GM21529 (cell line): Measurements from ENCODE around the gene LDLR.
"Not testable (repeated sequence)": the region's sequence is repeated elsewhere in the genome, so short reads cannot be mapped to it uniquely, and the experiment has no call there.

Source experiments
- ATAC-seq: cut with Tn5 transposase; IDR thresholded peaks from one replicate; pipeline ENCODE4 v1.9.1; 2021; ENCODE audit not compliant: unreplicated experiment

LDLR gene

DNA sequence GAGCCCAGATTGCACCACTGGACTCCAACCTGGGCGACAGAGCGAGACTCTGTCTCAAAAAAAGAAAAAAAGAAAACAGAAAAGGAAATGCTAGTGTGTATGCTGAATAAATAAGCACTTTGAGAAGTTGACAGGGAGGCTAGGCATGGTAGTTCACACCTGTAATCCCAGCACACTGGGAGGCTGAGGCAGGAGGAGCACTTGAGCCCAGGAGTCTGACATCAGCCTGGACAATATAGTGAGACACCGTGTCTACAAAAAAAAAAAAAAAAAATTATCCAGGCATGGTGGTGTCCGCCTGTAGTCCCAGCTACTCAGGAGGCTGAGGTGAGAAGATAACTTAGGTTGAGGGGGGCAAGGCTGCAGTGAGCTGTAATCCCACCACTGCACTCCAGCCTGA lies 19.1 kb upstream of the LDLR start:
- no peak for ATAC-seq

DNA sequence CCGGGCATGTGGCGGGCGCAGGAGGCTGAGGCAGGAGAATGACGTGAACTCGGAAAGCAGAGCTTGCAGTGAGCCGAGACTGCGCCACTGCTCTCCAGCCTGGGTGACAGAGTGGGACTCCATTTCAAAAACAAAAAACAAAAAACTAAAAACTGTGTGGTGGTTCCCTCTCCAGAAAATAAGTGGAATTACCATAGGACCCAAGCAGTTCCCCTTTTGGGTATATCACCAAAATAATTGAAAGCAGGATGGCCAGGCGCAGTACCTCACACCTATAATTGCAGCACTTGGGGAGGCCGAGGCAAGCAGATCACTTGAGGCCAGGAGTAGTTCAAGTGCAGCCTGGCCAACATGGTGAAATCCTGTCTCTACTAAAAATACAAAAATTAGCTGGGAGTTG lies 15.7 kb upstream of the LDLR start:
- ATAC-seq = no peak

GRCh38 chr19:11076792-11077191 lies 12.5 kb upstream of the LDLR start:
- not testable (repeated sequence) for ATAC-seq

DNA sequence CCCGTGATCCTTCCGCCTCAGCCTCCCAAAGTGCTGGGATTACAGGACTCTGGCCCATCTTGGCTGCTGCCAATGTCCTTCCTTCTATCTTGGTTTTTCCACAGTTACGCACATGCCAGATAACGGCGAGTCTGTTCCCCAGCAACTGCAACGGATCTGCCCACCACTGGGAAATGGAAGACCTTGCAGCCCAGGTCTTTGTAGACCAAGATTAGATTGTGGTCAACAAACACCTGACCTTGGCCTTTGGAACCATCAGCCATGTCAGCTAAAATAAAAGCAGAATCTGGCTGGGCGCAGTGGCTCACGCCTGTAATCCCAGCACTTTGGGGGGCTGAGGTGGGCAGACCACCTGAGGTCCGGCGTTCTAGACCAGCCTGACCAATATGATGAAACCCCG lies 10.4 kb upstream of the LDLR start:
- ATAC-seq = no peak

GRCh38 chr19:11079999-11080398 lies 9.3 kb upstream of the LDLR start:
- no peak for ATAC-seq

DNA sequence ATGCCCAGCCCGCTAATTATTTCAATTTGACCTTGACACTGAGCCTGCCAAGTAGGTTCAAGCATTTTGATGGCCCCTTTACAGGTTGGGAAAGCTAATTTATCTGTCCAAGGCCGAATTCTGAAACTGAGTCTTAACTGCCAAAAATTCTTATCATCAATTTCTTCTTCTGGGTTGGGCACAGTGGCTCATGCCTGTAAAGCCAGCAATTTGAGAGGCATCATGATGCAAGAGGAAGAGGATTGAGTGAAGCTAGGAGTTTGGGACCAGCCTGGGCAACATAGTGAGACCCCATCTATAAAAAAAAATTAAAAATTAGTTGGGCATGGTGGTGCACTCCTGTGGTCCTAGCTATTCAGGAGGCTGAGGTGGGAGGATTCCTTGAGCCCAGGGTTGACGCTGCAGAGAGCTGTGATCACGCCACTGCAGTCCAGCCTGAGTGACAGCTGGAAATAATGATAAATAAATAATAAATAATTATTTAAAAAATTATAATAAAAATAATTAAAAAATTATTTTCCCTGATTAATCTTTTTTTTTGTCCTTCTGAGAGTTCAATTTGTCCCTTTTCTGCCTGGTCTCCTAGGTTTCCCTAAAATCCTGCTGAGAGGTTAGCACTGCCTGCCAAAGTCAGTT lies 1.3 kb upstream of the LDLR start:
- ATAC-seq = no peak

GRCh38 chr19:11088506-11089253 lies 583 bp upstream of the LDLR start:
- ATAC-seq = no peak

DNA sequence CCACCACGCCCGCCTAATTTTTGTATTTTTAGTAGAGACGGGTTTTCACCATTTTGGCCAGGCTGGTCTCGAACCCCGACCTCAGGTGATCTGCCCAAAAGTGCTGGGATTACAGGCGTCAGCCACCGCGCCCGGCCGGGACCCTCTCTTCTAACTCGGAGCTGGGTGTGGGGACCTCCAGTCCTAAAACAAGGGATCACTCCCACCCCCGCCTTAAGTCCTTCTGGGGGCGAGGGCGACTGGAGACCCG lies 676 bp downstream of the LDLR start:
- ATAC-seq = peak; percentile 9

DNA sequence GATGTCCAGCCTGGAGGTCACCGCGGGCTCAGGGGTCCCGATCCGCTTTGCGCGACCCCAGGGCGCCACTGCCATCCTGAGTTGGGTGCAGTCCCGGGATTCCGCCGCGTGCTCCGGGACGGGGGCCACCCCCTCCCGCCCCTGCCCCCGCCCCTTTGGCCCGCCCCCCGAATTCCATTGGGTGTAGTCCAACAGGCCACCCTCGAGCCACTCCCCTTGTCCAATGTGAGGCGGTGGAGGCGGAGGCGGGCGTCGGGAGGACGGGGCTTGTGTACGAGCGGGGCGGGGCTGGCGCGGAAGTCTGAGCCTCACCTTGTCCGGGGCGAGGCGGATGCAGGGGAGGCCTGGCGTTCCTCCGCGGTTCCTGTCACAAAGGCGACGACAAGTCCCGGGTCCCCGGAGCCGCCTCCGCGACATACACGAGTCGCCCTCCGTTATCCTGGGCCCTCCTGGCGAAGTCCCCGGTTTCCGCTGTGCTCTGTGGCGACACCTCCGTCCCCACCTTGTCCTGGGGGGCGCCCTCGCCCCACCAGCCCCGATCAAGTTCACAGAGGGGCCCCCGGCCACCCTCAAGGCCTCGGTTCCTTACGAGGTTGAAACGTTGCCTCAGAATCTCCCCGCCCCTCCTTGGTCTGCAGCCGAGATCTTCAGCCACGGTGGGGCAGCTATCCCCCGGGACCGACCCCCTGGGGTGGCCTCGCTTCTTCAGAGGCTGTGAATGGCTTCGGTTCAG lies 1.2 kb downstream of the LDLR start:
- ATAC-seq = peak; percentile 69

DNA sequence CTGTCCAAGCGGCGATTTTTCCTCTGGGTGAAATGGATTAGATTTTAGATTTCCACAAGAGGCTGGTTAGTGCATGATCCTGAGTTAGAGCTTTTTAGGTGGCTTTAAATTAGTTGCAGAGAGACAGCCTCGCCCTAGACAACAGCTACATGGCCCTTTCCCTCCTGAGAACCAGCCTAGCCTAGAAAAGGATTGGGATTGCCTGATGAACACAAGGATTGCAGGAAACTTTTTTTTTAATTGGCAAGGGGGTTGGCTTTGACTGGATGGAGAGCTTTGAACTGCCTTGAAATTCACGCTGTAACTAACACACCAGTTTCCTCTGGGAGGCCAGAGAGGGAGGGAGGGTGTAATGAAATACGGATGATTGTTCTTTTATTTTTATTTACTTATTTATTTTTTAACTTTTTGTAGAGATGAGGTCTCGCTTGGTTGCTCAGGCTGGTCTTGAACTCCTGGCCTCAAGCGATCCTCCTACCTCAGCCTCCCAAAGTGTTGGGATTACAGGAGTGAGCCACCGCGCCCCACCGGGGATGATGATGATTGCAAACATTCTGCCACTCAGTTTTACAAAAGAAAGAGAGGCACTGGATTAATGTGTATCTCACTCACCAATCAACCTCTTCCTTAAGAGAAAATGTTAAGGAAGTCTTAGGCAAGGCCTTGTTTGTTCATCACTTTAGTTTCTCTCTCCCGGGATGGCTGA lies 1.9 kb downstream of the LDLR start:
- no peak for ATAC-seq

GRCh38 chr19:11091703-11092153 lies 2.5 kb downstream of the LDLR start:
- ATAC-seq = no peak

DNA sequence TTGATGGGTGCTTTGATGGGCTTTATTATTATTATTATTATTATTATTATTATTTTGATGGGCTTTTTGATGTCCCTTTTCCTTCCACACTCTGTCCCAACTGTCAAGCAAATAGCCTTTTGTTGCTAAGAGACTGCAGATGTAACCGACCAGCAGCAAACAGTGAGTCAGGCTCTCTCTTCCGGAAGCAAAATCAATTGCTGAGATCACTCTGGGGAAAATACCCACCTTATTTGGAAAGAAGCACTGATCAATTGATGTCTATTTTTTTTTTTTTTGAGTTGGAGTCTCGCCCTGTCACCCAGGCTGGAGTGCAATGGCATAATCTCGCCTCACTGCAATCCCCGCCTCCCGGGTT lies 2.9 kb downstream of the LDLR start:
- no peak for ATAC-seq

- no peak for ATAC-seq
Observed at GRCh38 chr19:11093689-11094238, 4.5 kb downstream of the LDLR start.

DNA sequence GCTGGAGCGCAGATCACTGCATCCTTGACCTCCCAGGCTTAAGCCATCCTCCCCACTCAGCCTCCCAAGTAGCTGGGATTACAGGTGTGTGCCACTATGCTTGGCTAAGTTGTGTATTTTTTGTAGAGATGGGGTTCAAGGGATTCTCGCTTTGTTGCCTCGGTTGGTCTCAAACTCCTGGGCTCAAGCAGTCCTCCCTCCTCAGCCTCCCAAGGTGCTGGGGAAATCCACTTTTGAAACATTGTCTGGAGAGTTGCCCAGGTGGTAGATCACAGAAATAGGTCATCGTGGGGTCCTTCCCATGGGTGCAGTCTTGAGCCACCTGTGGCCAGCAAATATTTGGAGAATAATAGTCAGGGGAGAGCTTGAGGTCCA lies 5.2 kb downstream of the LDLR start:
- no peak for ATAC-seq

GRCh38 chr19:11096210-11096841 lies 7.1 kb downstream of the LDLR start:
- peak; percentile 48 for ATAC-seq

DNA sequence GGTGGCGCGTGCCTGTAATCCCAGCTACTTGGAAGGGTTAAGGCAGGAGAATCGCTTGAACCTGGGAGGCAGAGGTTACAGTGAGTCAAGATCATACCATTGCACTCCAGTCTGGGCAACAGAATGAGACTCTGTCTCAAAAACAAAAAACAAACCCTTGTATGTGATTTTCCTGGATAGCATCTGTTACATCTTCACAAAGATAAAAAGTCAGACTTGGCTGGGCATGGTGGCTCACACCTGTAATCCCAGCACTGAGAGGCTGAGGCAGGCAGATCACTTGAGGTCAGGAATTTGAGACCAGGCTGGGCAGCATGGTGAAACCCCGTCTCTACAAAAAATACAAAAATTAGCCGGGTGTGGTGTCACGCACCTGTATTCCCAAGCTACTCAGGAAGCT lies 8.1 kb downstream of the LDLR start:
- not testable (repeated sequence) for ATAC-seq

DNA sequence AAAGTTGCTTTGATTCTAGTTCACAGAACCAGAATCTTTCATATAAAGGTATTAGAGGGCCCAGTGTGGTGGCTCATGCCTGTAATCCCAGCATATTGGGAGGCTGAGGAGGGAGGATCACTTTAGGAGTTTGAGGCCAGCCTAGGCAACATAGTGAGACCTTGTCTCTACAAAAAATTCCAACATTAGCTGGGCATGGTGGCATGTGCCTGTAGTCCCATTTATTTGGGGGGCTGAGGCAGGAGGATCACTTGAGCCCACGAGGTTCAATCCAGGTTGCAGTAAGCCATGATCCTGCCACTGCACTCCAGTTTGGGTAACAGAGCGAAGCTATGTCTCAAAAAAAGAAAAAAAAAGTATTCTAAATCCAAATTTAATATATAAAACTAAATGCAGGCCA lies 9.1 kb downstream of the LDLR start:
- no peak for ATAC-seq

GRCh38 chr19:11098861-11099260 lies 9.6 kb downstream of the LDLR start:
- ATAC-seq = no peak

DNA sequence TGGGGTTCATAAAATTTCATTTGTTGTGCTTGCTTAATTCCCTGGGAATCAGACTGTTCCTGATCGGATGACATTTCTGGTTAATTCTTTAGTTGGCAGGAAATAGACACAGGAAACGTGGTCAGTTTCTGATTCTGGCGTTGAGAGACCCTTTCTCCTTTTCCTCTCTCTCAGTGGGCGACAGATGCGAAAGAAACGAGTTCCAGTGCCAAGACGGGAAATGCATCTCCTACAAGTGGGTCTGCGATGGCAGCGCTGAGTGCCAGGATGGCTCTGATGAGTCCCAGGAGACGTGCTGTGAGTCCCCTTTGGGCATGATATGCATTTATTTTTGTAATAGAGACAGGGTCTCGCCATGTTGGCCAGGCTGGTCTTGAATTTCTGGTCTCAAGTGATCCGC lies 10.8 kb downstream of the LDLR start:
- no peak for ATAC-seq

DNA sequence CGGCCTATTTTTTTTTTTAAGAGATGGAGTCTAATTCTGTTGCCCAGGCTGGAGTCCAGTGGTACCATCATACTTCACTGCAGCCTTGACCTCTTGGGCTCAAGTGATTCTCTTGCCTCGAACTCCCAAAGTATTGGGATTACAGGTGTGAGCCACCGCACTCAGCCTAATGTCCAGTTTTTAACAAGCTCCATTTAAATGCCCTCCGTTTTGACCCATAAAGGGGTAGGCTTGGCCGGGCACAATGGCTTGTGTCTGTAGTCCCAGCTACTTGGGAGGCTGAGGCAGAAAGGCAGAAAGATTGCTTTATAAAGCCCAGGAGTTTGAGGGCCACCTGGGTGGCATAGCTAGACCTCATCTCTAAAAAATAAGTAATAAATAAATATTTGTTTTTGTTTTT lies 11.8 kb downstream of the LDLR start:
- ATAC-seq = no peak

GRCh38 chr19:11102944-11103343 lies 13.7 kb downstream of the LDLR start:
- ATAC-seq = no peak
